ENCODE data around the gene NPC2. TPM values are rescaled to one million over a fixed set of nuclear protein-coding genes. Genes with fewer than 3 reads are reported as not detected.

NPC2 gene
- total RNA-seq, 1 donor from 2014 or later = 116 TPM

DNA sequence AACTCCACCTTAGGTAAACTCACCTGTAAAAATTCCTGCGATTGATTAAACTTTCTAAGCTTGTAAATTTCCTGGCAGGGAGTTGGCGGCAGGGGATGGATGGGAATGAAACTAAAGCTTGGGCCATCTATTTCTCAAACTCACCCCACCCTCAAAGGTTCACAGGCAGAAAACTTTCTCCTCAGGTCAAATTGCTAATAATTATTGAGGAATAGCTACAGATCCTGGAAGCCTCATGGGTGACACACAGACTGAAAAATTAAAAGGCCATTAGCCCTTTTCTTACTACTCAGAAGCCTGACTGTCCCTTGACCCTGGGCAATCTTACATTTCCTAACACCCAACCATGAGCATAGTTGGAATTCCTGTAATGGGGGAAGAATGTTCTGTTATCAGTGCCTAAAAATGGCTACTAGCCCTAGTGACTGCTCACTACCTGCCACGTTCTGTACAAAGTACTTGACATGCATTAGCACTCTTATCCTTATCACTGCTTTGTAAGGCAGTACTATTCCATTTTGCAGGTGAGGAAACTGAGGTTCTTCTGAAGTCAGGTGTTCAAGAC, 54.7 kb downstream of the NPC2 start:
- intact Hi-C loops (cut with DNase I) = no loop called here
- no peak for DNase-seq (ENCODE audit: low spot score)

DNA sequence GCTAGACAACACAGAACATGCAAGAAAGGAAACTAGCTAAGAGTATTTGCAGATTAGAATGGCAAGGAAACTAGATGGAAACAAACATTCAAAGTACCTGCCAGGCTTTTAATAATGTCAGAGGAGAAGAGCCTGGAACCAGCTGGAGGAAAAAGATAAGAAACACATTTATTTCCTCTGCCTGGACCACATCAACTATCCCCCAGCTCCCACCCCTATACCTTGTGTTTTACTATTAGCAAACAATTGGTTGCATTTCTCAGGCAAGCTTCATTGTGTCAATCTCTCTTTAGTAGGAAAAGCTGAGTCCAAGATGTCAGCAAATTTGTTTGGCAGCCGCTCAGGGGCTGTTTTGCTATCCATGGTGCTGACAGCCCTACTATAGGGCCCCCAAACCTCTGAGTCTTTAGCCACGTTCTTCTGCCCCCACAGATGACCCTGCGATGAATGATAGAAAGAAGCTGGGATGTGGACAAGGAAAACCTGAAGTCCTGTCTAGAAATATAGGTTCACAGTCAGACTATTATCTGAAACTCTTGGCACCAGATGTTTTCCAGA, 55.5 kb downstream of the NPC2 start:
- intact Hi-C loops (cut with DNase I) = no loop called here
- DNase-seq (ENCODE audit: low spot score) = no peak

DNA sequence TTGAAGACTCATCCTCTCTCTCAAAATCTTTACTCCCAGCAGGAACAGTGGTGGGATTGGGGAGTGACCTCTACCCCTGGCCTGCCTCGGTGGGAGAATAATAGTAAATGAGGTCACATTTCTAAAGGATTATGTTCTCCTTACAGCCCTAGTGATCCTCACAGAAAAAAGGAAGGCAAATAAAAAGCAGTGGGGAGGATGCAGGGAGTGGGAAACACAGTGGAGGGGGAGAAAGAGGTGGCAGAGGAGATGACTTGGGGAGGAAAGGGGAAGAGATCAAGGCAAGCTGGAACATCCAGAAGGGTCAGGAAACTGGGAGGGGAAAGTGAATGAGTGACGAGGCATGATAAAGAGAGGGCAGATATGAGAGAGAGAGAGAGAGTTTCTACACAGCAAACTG, 58.8 kb downstream of the NPC2 start:
- intact Hi-C loops (cut with DNase I) = no loop called here
- DNase-seq (ENCODE audit: low spot score) = no peak

DNA sequence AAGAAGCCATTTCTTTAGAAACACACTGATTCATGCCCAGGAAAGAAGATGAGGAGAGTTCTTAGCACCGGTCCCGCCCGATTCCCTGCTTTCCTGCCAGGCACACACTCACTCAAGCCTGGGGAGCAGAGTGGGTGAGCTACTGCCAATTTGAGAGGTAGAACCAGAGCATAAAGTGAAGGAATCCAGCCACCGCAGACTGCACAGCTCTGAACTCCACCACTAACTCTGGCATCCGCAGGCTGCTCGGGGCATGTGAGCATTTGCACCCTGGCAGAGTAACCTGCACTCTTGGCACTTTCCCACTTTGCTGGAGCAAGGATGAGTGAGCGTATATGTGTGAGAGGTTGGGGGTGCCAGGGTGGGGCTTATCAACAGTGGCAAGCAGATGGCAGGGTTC, 63.1 kb downstream of the NPC2 start:
- intact Hi-C loops (cut with DNase I) = no loop called here
- no peak for DNase-seq (ENCODE audit: low spot score)

Other genes starting within 250 kb of the NPC2 start
- gene ABCD4, start 190.4 kb downstream of the NPC2 start, total RNA-seq = 26.9 TPM
- not detected for gene VRTN, start 144.8 kb downstream of the NPC2 start, total RNA-seq
- gene SYNDIG1L, start 67.1 kb downstream of the NPC2 start, total RNA-seq = not detected
- 40.5 TPM for gene ISCA2, start 460 bp upstream of the NPC2 start, total RNA-seq
- 93.7 TPM for gene LTBP2, start 118.9 kb upstream of the NPC2 start, total RNA-seq
- 21.2 TPM for gene AREL1, start 219.8 kb upstream of the NPC2 start, total RNA-seq
- 36.6 TPM for gene FCF1, start 219.8 kb upstream of the NPC2 start, total RNA-seq

Measured in cardiac septum (tissue), 1 donor.